Prostate gland (tissue), 2 donors: ENCODE results near the gene VRK1. TPM values are rescaled to one million over a fixed set of nuclear protein-coding genes. Genes with fewer than 3 reads are reported as not detected.

ENCODE experiments used
- DNase-seq: peaks from one replicate; pipeline ENCODE4 v3.0.0-alpha.2; 2019; ENCODE audit warnings: low spot score
- H3K27ac ChIP-seq, 2 donors: fragments of 200-600 bp; sonication (generic); 2 replicates each; pipeline ENCODE4 v1.5.1; 2017 to 2019
- H3K27me3 ChIP-seq: fragments of 200-600 bp; sonication (generic); replicated peaks from 2 replicates; pipeline ENCODE4 v1.5.1; 2019; ENCODE audit not compliant: insufficient read depth
- H3K36me3 ChIP-seq, 2 donors: fragments of 200-600 bp; sonication (generic); 1 replicate in 1 of 2; 2 replicates in 1 of 2; pipeline versions ENCODE4 v1.5.1 to v1.8.1; 2017 to 2019
- H3K4me1 ChIP-seq: fragments of 200-600 bp; sonication (generic); replicated peaks from 2 replicates; pipeline ENCODE4 v1.5.1; 2019
- H3K4me3 ChIP-seq, 2 donors: fragments of 200-600 bp; sonication (generic); 2 replicates each; pipeline ENCODE4 v1.5.1; 2017 to 2019
- H3K9me3 ChIP-seq: fragments of 200-600 bp; sonication (generic); 2 replicates; pipeline ENCODE4 v1.5.1; 2017
- POLR2A ChIP-seq: fragments of 450-650 bp; IDR thresholded peaks from one replicate; pipeline ENCODE4 v1.6.1; 2016; ENCODE audit warnings: antibody characterized with exemption, mild to moderate bottlenecking
- POLR2AphosphoS5 ChIP-seq: sonication (generic); formaldehyde crosslinking; IDR thresholded peaks from one replicate; pipeline ENCODE4 v1.6.1; 2017; ENCODE audit warnings: antibody characterized with exemption
- WGBS: methylation state at CpG from one replicate; pipeline ENCODE4 v1.1.5; 2018; 5-methylcytosine and 5-hydroxymethylcytosine counted together
- intact Hi-C: fragments of 100-400 bp; cut with DNase I; formaldehyde crosslinking; loops from one replicate; pipeline ENCODE4 v1.14.2; 2022
- total RNA-seq, 2 donors: library from RNA; depleted of rRNA; stranded (reverse); fragments of >200 nt; gene quantifications; one replicate each; pipeline ENCODE4 v1.1.0, GENCODE V29; 2016
- TF ChIP-seq, protein P1 (sequence below), 4 experiments: fragments of 200-600 bp in 2 of 4; fragments of 450-650 bp in 2 of 4; sonication (generic) in 2 of 4; IDR thresholded peaks; 1 replicate in 3 of 4; 2 replicates in 1 of 4; pipeline ENCODE4 v1.5.1; 2016 to 2019; ENCODE audit warnings: antibody characterized with exemption in 4 of 4, mild to moderate bottlenecking in 2 of 4, moderate library complexity in 2 of 4

VRK1 gene
- total RNA-seq, 2 donors from 2014 or later = 11.4 to 20.3 TPM

GRCh38 chr14:96790186-96790585, 7.0 kb upstream of the VRK1 start:
- TF ChIP-seq POLR2A (no peak), POLR2AphosphoS5 (no peak)
- TF ChIP-seq, protein P1, sequence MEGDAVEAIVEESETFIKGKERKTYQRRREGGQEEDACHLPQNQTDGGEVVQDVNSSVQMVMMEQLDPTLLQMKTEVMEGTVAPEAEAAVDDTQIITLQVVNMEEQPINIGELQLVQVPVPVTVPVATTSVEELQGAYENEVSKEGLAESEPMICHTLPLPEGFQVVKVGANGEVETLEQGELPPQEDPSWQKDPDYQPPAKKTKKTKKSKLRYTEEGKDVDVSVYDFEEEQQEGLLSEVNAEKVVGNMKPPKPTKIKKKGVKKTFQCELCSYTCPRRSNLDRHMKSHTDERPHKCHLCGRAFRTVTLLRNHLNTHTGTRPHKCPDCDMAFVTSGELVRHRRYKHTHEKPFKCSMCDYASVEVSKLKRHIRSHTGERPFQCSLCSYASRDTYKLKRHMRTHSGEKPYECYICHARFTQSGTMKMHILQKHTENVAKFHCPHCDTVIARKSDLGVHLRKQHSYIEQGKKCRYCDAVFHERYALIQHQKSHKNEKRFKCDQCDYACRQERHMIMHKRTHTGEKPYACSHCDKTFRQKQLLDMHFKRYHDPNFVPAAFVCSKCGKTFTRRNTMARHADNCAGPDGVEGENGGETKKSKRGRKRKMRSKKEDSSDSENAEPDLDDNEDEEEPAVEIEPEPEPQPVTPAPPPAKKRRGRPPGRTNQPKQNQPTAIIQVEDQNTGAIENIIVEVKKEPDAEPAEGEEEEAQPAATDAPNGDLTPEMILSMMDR (IDR thresholded peaks at IDR 0.05) = no peak
- Histone ChIP-seq H3K4me1 (no peaks in the 10 kb centered on the region), H3K36me3 (no peaks in the 10 kb centered on the region), H3K27ac (no peak overlapping the region), H3K9me3 (no peaks in the 10 kb centered on the region), H3K4me3 (no peak overlapping the region), H3K27me3 (no peaks in the 10 kb centered on the region)
- no peak for DNase-seq
- intact Hi-C loops = no loop called here
- 55% methylated on average over 3 of the region's 3 CpGs for WGBS

- no peaks in the 10 kb centered on the region for H3K9me3 ChIP-seq
- no peaks in the 10 kb centered on the region for H3K36me3 ChIP-seq
- H3K4me1 ChIP-seq = no peaks in the 10 kb centered on the region
- no peak for DNase-seq
- no peaks in the 10 kb centered on the region for H3K27me3 ChIP-seq
- WGBS = 68% methylated on average over 1 of the region's 1 CpG
- H3K27ac ChIP-seq = no peak overlapping the region
- intact Hi-C loops = no loop called here
- TF ChIP-seq, protein P1 (IDR thresholded peaks at IDR 0.05) = no peak
- TF ChIP-seq POLR2A (no peak), POLR2AphosphoS5 (no peak)
- H3K4me3 ChIP-seq = no peak overlapping the region
Observed at GRCh38 chr14:96790706-96791105, 6.5 kb upstream of the VRK1 start.

GRCh38 chr14:96792003-96792402, 5.2 kb upstream of the VRK1 start:
- H3K27ac ChIP-seq = no peak overlapping the region
- H3K36me3 ChIP-seq = no peaks in the 10 kb centered on the region
- DNase-seq = no peak
- 84% methylated on average over 5 of the region's 5 CpGs for WGBS
- intact Hi-C loops = no loop called here
- no peak overlapping the region for H3K4me3 ChIP-seq
- no peaks in the 10 kb centered on the region for H3K4me1 ChIP-seq
- TF ChIP-seq POLR2AphosphoS5 (no peak), POLR2A (no peak)
- TF ChIP-seq, protein P1 (IDR thresholded peaks at IDR 0.05) = no peak
- H3K27me3 ChIP-seq = no peaks in the 10 kb centered on the region
- no peaks in the 10 kb centered on the region for H3K9me3 ChIP-seq

GRCh38 chr14:96792591-96792990, 4.6 kb upstream of the VRK1 start:
- TF ChIP-seq POLR2AphosphoS5 = no peak
- Histone ChIP-seq H3K27me3 (no peaks in the 10 kb centered on the region), H3K9me3 (no peaks in the 10 kb centered on the region), H3K4me3 (no peak overlapping the region), H3K4me1 (no peaks in the 10 kb centered on the region), H3K36me3 (no peaks in the 10 kb centered on the region), H3K27ac (no peak overlapping the region)
- no peak for DNase-seq
- 29% methylated on average over 7 of the region's 7 CpGs for WGBS
- intact Hi-C loops = no loop called here

DNA sequence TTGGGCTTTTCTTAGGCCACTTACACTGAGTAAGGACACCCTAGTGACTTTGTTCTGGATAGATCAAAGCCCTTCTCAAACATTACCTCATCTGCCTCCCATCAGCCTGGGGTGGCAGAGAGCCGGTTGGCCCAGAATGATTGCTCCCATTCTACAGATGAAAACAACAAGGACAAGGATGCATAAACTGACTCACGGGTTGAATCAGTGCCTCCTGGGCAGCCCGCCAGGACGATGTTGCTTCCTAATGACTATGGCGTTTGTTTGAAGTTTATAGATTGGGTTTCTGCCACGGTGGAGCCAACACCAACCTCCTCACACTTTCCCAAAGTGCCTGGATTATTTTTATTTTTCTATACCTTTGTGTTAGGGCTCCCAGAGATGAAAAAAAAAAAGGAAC, 3.6 kb upstream of the VRK1 start:
- Histone ChIP-seq H3K27me3 (no peaks in the 10 kb centered on the region), H3K27ac (no peak overlapping the region), H3K4me1 (no peaks in the 10 kb centered on the region), H3K9me3 (no peaks in the 10 kb centered on the region), H3K4me3 (no peak overlapping the region), H3K36me3 (no peaks in the 10 kb centered on the region)
- WGBS = 49% methylated on average over 6 of the region's 6 CpGs
- no peak for DNase-seq
- TF ChIP-seq, protein P1 (IDR thresholded peaks at IDR 0.05) = no peak
- no peak for TF ChIP-seq POLR2AphosphoS5
- intact Hi-C loops = no loop called here
